ENCODE results near the gene POLD1.

DNA sequence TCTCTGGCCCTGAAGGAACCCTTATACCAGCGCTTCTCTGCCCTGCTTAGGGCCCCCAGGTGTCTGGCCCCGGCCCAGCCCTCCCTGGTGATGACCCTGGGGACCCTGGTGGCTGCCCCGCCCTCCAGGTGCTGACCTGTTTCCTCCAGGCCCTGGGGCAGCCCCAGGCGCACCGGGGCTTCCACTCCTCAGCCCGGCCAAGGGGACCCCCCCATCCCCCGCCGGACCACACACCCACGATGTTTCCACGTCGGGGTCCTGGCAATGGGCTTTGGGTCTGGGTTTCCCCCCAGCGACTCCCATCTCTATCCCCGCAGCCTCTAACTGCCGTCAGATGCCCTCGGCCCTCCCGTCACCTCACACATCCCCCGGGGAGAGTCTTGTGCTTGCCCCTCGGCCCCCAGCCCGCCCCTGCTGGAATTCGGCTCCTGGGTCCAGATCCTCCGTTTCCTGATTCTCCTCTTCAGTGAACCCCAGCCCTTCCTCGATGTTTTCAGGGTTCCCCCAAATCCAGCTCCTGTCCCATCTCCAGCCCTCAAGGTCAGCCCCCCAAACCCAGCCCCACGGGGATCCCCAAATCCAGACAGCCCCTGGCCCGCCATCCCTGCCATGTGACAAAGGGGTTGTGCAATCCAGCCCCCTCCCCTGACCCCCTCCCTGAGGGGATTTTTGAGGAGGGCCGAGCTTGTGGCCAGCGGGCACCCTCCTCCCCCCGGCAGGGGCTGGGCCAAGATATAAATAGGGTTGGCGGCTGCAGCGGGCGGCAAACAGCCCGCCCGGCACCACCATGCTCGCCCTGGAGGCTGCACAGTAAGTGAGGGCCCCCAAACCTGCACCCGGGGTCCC is 34.3 kb downstream of the POLD1 start, which contains the start of gene SPIB:
- TF ChIP-seq CTCF (IDR thresholded peaks at IDR 0.05), result no peak
- no peak for TF ChIP-seq POLR2A (IDR thresholded peaks at IDR 0.05)
